ENCODE results near the gene PHLPP1. TPM values are rescaled to one million over a fixed set of nuclear protein-coding genes. Genes with fewer than 3 reads are reported as not detected.
A peak's percentile ranks its signal among the peaks of the same experiment; 100 is the strongest.

PHLPP1 gene
- total RNA-seq, 1 experiment from 2014 or later = 28.0 TPM

DNA sequence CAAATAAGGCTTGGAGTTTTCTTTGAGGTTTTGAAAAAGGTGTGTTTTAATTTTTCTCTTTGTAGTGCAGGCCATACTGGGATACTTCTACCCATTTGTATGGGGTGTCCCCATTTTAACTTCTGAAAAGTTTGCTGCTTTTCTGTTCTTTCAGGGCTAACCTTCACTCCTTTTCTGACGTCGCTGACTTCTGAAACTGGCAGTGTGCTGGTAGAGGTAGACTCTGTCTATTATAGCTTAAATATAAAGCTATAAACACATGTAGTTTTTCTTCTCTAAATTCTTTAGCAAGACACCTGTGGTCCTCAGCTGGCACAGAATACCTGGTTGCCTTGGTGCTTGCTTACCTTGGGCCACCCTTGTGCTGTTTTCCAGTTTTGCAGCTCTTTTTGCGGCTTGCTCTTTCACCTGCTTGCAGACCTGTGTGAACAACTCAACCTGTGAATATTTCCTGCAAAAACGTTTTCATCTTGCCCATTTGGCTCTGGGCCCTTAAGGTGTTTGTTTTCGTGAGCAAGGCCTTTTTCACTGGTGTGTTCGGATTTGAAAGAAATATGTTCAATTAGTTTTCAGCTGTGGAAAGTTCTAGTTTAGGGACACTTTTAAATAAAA lies 42.2 kb downstream of the PHLPP1 start:
- BruUV-seq (replicated peaks) = no TSS peak
- CTCF ChIA-PET = interaction anchor here (0.9 to 1.3 kb wide), 2 partner anchors 9 to 37 kb away, joined by 3 to 4 read pairs; no protein-coding TSS in a partner anchor
- Mint-ChIP-seq H3K36me3 (ENCODE audit: insufficient read depth, unreplicated experiment) (no peaks in the 10 kb centered on the region), H3K27me3 (ENCODE audit: unreplicated experiment) (no peaks in the 10 kb centered on the region), H3K4me3 (ENCODE audit: low read depth, unreplicated experiment) (peak overlapping the region; percentile 23), H3K4me1 (ENCODE audit: low read depth, unreplicated experiment) (peaks cover 62% of the 10 kb centered on the region), H3K27ac (ENCODE audit: unreplicated experiment) (peak overlapping the region; percentile 9), H3K9me3 (ENCODE audit: low read depth, unreplicated experiment) (no peaks in the 10 kb centered on the region)
- peak; percentile 44 for DNase-seq
- TF ChIP-seq, protein P1, sequence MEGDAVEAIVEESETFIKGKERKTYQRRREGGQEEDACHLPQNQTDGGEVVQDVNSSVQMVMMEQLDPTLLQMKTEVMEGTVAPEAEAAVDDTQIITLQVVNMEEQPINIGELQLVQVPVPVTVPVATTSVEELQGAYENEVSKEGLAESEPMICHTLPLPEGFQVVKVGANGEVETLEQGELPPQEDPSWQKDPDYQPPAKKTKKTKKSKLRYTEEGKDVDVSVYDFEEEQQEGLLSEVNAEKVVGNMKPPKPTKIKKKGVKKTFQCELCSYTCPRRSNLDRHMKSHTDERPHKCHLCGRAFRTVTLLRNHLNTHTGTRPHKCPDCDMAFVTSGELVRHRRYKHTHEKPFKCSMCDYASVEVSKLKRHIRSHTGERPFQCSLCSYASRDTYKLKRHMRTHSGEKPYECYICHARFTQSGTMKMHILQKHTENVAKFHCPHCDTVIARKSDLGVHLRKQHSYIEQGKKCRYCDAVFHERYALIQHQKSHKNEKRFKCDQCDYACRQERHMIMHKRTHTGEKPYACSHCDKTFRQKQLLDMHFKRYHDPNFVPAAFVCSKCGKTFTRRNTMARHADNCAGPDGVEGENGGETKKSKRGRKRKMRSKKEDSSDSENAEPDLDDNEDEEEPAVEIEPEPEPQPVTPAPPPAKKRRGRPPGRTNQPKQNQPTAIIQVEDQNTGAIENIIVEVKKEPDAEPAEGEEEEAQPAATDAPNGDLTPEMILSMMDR (IDR thresholded peaks at IDR 0.05; ENCODE audit: unreplicated experiment) = no peak
- intact Hi-C loops (cut with micrococcal nuclease; ENCODE audit: unreplicated experiment) = loop anchor here (2.0 kb wide), 1 partner anchor 41 kb away; no protein-coding TSS in a partner anchor

DNA sequence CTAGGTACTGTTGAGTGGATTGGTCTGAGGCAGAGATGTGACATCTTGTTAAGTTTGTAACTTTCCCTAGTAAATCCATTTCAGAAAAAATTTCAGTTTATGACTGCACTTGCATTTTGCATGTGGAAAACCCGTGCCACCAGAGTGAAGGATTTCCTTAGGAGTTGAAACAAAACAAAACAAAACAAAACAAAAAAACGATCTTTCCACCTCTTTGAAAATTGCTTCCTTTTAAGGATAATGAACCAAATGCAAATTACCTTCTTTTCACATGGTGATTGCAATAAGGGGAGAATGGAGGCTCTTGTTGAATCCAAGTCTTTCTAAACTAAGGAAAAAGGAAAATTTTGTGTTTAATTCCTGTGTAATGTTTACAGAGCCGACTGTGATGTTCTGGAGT lies 43.2 kb downstream of the PHLPP1 start:
- H3K27me3 Mint-ChIP-seq (ENCODE audit: unreplicated experiment) = no peaks in the 10 kb centered on the region
- no peaks in the 10 kb centered on the region for H3K9me3 Mint-ChIP-seq (ENCODE audit: low read depth, unreplicated experiment)
- H3K4me1 Mint-ChIP-seq (ENCODE audit: low read depth, unreplicated experiment) = peaks cover 68% of the 10 kb centered on the region
- TF ChIP-seq, protein P1 (IDR thresholded peaks at IDR 0.05; ENCODE audit: unreplicated experiment) = no peak
- CTCF ChIA-PET = no interaction called here
- H3K36me3 Mint-ChIP-seq (ENCODE audit: insufficient read depth, unreplicated experiment) = peaks cover 4% of the 10 kb centered on the region
- H3K27ac Mint-ChIP-seq (ENCODE audit: unreplicated experiment) = no peak overlapping the region
- no TSS peak for BruUV-seq (replicated peaks)
- intact Hi-C loops (cut with micrococcal nuclease; ENCODE audit: unreplicated experiment) = no loop called here
- no peak overlapping the region for H3K4me3 Mint-ChIP-seq (ENCODE audit: low read depth, unreplicated experiment)
- DNase-seq = no peak

DNA sequence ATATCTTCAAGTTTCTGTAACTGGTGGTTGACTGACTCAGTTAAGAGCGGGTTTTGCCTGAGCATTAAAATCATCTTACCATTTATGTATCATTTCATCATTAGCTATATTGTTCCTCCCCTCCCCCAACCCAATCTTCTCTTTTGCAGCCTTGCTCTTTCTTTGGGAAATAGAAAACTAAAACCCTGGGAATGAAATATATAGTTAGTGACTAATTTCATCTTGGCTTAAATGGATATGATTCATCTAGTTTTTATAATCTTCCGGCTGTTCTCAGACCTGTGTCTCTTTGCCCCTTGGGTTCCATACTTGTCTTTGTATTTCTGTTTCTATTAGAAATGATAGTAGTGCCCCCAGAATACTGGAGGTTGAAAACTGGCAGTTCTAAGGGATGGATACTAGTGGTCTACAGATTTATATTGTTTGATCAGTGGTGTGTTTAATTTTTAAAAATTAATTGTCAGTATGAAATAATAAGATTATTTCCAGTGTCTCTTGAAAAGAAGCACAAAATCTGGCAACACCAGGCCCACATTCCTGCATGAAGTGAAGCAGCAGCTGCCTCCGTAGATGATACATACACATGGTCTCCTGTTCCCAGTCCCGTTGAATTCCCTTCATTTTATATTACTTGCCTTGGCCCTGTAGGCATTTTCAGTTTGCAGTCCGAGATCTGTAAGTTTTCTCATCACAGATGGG lies 44.5 kb downstream of the PHLPP1 start:
- H3K4me3 Mint-ChIP-seq (ENCODE audit: low read depth, unreplicated experiment) = no peak overlapping the region
- TF ChIP-seq, protein P1 (IDR thresholded peaks at IDR 0.05; ENCODE audit: unreplicated experiment) = no peak
- peaks cover 6% of the 10 kb centered on the region for H3K36me3 Mint-ChIP-seq (ENCODE audit: insufficient read depth, unreplicated experiment)
- DNase-seq = no peak
- intact Hi-C loops (cut with micrococcal nuclease; ENCODE audit: unreplicated experiment) = no loop called here
- H3K9me3 Mint-ChIP-seq (ENCODE audit: low read depth, unreplicated experiment) = no peaks in the 10 kb centered on the region
- CTCF ChIA-PET = no interaction called here
- H3K4me1 Mint-ChIP-seq (ENCODE audit: low read depth, unreplicated experiment) = peaks cover 69% of the 10 kb centered on the region
- BruUV-seq (replicated peaks) = no TSS peak
- H3K27me3 Mint-ChIP-seq (ENCODE audit: unreplicated experiment) = no peaks in the 10 kb centered on the region
- no peak overlapping the region for H3K27ac Mint-ChIP-seq (ENCODE audit: unreplicated experiment)

DNA sequence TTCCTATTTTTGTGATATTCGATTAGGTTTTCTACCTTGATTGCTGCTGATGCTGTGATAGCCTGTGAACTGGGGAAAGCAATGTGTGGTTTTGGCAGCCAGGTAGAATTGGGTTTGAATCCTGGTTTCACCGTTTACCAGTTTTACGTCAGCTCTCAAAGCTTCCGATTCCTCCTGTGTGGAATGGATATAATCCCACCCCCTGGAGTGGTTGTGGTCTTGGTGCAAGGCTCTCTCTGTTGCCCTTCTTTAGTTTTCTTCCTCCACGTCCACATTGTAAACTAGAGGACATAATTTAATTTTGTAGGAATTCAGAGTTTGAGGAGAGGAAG lies 45.0 kb downstream of the PHLPP1 start:
- intact Hi-C loops (cut with micrococcal nuclease; ENCODE audit: unreplicated experiment) = no loop called here
- DNase-seq = no peak
- no peak overlapping the region for H3K27ac Mint-ChIP-seq (ENCODE audit: unreplicated experiment)
- BruUV-seq (replicated peaks) = no TSS peak
- no peaks in the 10 kb centered on the region for H3K27me3 Mint-ChIP-seq (ENCODE audit: unreplicated experiment)
- H3K36me3 Mint-ChIP-seq (ENCODE audit: insufficient read depth, unreplicated experiment) = peaks cover 6% of the 10 kb centered on the region
- TF ChIP-seq, protein P1 (IDR thresholded peaks at IDR 0.05; ENCODE audit: unreplicated experiment) = no peak
- CTCF ChIA-PET = no interaction called here
- peaks cover 74% of the 10 kb centered on the region for H3K4me1 Mint-ChIP-seq (ENCODE audit: low read depth, unreplicated experiment)
- H3K4me3 Mint-ChIP-seq (ENCODE audit: low read depth, unreplicated experiment) = no peak overlapping the region
- no peaks in the 10 kb centered on the region for H3K9me3 Mint-ChIP-seq (ENCODE audit: low read depth, unreplicated experiment)

Measured in Calu3 (cell line).